HEK293T (cell line): ENCODE measurements around the gene PROB1.

Source experiments
- CTCF ChIA-PET: fragments of 350-600 bp; formaldehyde crosslinking; extraction: SDS; loops from one replicate; lab custom pipeline; 2021; ENCODE audit warnings: antibody characterized with exemption, inconsistent platforms; lab: Yijun Ruan, JAX
- POLR2A ChIA-PET: fragments of 350-600 bp; formaldehyde crosslinking; extraction: SDS; loops from one replicate; lab custom pipeline; 2020; ENCODE audit warnings: antibody characterized with exemption, inconsistent platforms; lab: Yijun Ruan, JAX
- DNase-seq: peaks from one replicate; pipeline ENCODE4 v3.0.0; 2012; ENCODE audit warnings: mixed read lengths; ENCODE audit errors: extremely low spot score
- ARNT ChIP-seq: fragments of 450-650 bp; IDR thresholded peaks from 2 replicates; pipeline ENCODE4 v1.6.1; 2017; ENCODE audit warnings: mild to moderate bottlenecking
- BHLHE40 ChIP-seq: fragments of 450-650 bp; IDR thresholded peaks from 2 replicates; pipeline ENCODE4 v1.6.1; 2016; ENCODE audit warnings: mild to moderate bottlenecking, moderate library complexity, borderline replicate concordance
- CTBP1 ChIP-seq: fragments of 450-650 bp; IDR thresholded peaks from 2 replicates; pipeline ENCODE4 v1.6.1; 2016; ENCODE audit warnings: borderline replicate concordance
- ELF4 ChIP-seq: fragments of 450-650 bp; IDR thresholded peaks from 2 replicates; pipeline ENCODE4 v1.6.1; 2017; ENCODE audit warnings: antibody characterized with exemption
- FOXA1 ChIP-seq: fragments of 450-650 bp; IDR thresholded peaks from 2 replicates; pipeline ENCODE4 v1.6.1; 2016; ENCODE audit warnings: mild to moderate bottlenecking
- FOXK2 ChIP-seq: fragments of 450-650 bp; IDR thresholded peaks from 2 replicates; pipeline ENCODE4 v1.6.1; 2016; ENCODE audit warnings: mild to moderate bottlenecking
- FOXM1 ChIP-seq: fragments of 450-650 bp; IDR thresholded peaks from 2 replicates; pipeline ENCODE4 v1.6.1; 2017; ENCODE audit warnings: mild to moderate bottlenecking, borderline replicate concordance
- HDGF ChIP-seq: fragments of 450-650 bp; IDR thresholded peaks from 2 replicates; pipeline ENCODE4 v1.6.1; 2017; ENCODE audit warnings: antibody characterized with exemption, borderline replicate concordance
- L3MBTL2 ChIP-seq: fragments of 450-650 bp; conservative IDR thresholded peaks from 2 replicates; pipeline ENCODE4 v1.6.1; 2016; ENCODE audit warnings: mild to moderate bottlenecking
- LEF1 ChIP-seq: fragments of 450-650 bp; IDR thresholded peaks from 2 replicates; pipeline ENCODE4 v1.6.1; 2017; ENCODE audit warnings: mild to moderate bottlenecking, borderline replicate concordance
- NFRKB ChIP-seq: fragments of 450-650 bp; IDR thresholded peaks from 2 replicates; pipeline ENCODE4 v1.6.1; 2016; ENCODE audit warnings: mild to moderate bottlenecking, moderate library complexity
- PKNOX1 ChIP-seq: fragments of 450-650 bp; IDR thresholded peaks from 2 replicates; pipeline ENCODE4 v1.6.1; 2016
- SP1 ChIP-seq: fragments of 450-650 bp; IDR thresholded peaks from 2 replicates; pipeline ENCODE4 v1.6.1; 2017
- SUZ12 ChIP-seq: fragments of 450-650 bp; IDR thresholded peaks from 2 replicates; pipeline ENCODE4 v1.6.1; 2016; ENCODE audit warnings: mild to moderate bottlenecking
- TARDBP ChIP-seq: fragments of 450-650 bp; IDR thresholded peaks from 2 replicates; pipeline ENCODE4 v1.6.1; 2016
- ZNF384 ChIP-seq: fragments of 450-650 bp; IDR thresholded peaks from 2 replicates; pipeline ENCODE4 v1.6.1; 2016

PROB1 gene

GRCh38 chr5:139401546-139401945 lies 6.6 kb upstream of the PROB1 start:
- ChIA-PET POLR2A (interaction anchor here (0.9 to 1.3 kb wide), 2 partner anchors 14 to 59 kb away, joined by 3 read pairs; no protein-coding TSS in a partner anchor), CTCF (interaction anchor here (0.7 to 1.5 kb wide), 7 partner anchors 11 to 129 kb away, joined by 3 to 7 read pairs (median 3); partner anchors contain the start of gene PAIP2)
- DNase-seq = no peak
- no peak for TF ChIP-seq TARDBP
- no peak for TF ChIP-seq FOXA1
- no peak for TF ChIP-seq FOXM1
- TF ChIP-seq SP1 = no peak
- no peak for TF ChIP-seq CTBP1
- no peak for TF ChIP-seq ARNT
- no peak for TF ChIP-seq NFRKB
- TF ChIP-seq SUZ12 = no peak
- TF ChIP-seq HDGF = no peak
- no peak for TF ChIP-seq ELF4
- TF ChIP-seq FOXK2 = no peak
- no peak for TF ChIP-seq ZNF384
- TF ChIP-seq LEF1 = no peak
- no peak for TF ChIP-seq PKNOX1

GRCh38 chr5:139399501-139400121 lies 4.7 kb upstream of the PROB1 start:
- POLR2A ChIA-PET = no interaction called here
- DNase-seq = no peak
- TF ChIP-seq PKNOX1 = no peak
- TF ChIP-seq HDGF = no peak
- TF ChIP-seq LEF1 = no peak
- no peak for TF ChIP-seq CTBP1
- CTCF ChIA-PET = no interaction called here

GRCh38 chr5:139397921-139398320 lies 3.0 kb upstream of the PROB1 start:
- POLR2A ChIA-PET = no interaction called here

GRCh38 chr5:139396691-139397090 lies 1.8 kb upstream of the PROB1 start:
- ChIA-PET CTCF (no interaction called here), POLR2A (no interaction called here)
- DNase-seq = no peak
- no peak for TF ChIP-seq FOXK2
- TF ChIP-seq HDGF = no peak

More at GRCh38 chr5:139397921-139398320, 3.0 kb upstream of the PROB1 start:
- TF ChIP-seq TARDBP = no peak
- TF ChIP-seq SP1 = no peak
- no peak for TF ChIP-seq ZNF384
- CTCF ChIA-PET = no interaction called here
- no peak for DNase-seq

GRCh38 chr5:139395844-139396640 lies 1.1 kb upstream of the PROB1 start:
- ChIA-PET CTCF (no interaction called here), POLR2A (no interaction called here)
- TF ChIP-seq HDGF = no peak
- TF ChIP-seq ELF4 = no peak
- no peak for TF ChIP-seq BHLHE40
- no peak for TF ChIP-seq CTBP1
- no peak for DNase-seq

- TF ChIP-seq FOXM1 (no peak), SUZ12 (no peak), FOXA1 (no peak), SP1 (no peak), ELF4 (no peak), PKNOX1 (no peak), BHLHE40 (no peak), TARDBP (no peak)
- ChIA-PET POLR2A (no interaction called here), CTCF (no interaction called here)
- DNase-seq = no peak
These were observed 716 bp downstream of the PROB1 start for GRCh38 chr5:139394123-139394653.

- TF ChIP-seq BHLHE40 (no peak), FOXA1 (no peak), TARDBP (no peak), NFRKB (no peak), HDGF (no peak), FOXM1 (no peak), L3MBTL2 (no peak), PKNOX1 (no peak)
- DNase-seq = no peak
- POLR2A ChIA-PET = no interaction called here
- CTCF ChIA-PET = no interaction called here
These were observed 1.3 kb downstream of the PROB1 start for GRCh38 chr5:139393497-139394122.
